Epithelial cell of esophagus (primary cell): ENCODE measurements around the gene P2RY2.
A peak's percentile ranks its signal among the peaks of the same experiment; 100 is the strongest.

Experiments
- DNase-seq: peaks from one replicate; pipeline ENCODE4 v3.0.0; 2010; ENCODE audit warnings: low read depth
- H3K4me3 ChIP-seq: 2 replicates; pipeline ENCODE4 v1.5.1; 2011; ENCODE audit warnings: mild to moderate bottlenecking, low read length, control low read depth
- CTCF ChIP-seq: IDR thresholded peaks from 2 replicates; pipeline ENCODE4 v1.5.1; 2011; ENCODE audit warnings: low read depth, mild to moderate bottlenecking, low read length, control low read depth, inconsistent platforms; ENCODE audit not compliant: insufficient read depth; ENCODE audit errors: missing control alignments

P2RY2 gene

GRCh38 chr11:73237471-73238290, 19.6 kb downstream of the P2RY2 start:
- TF ChIP-seq CTCF: no peak
- DNase-seq: no peak
- H3K4me3 ChIP-seq: no peak overlapping the region

- DNase-seq: no peak
- H3K4me3 ChIP-seq: no peak overlapping the region
- TF ChIP-seq CTCF: no peak
Observed at GRCh38 chr11:73239111-73239521, 21.0 kb downstream of the P2RY2 start.

GRCh38 chr11:73239571-73240189, 21.6 kb downstream of the P2RY2 start:
- no peak for DNase-seq
- H3K4me3 ChIP-seq: no peak overlapping the region
- no peak for TF ChIP-seq CTCF

- H3K4me3 ChIP-seq: no peak overlapping the region
- peak; percentile 30 for DNase-seq
- TF ChIP-seq CTCF: no peak
Observed at GRCh38 chr11:73240190-73240781, 22.2 kb downstream of the P2RY2 start.

GRCh38 chr11:73241300-73241699, 23.2 kb downstream of the P2RY2 start:
- no peak overlapping the region for H3K4me3 ChIP-seq
- TF ChIP-seq CTCF: no peak
- DNase-seq: no peak

- DNase-seq: peak; percentile 64
- H3K4me3 ChIP-seq: no peak overlapping the region
- peak; percentile 98 for TF ChIP-seq CTCF
Observed at GRCh38 chr11:73242251-73243092, 24.4 kb downstream of the P2RY2 start.
